GM21447 (cell line): ENCODE results near the gene MAPK10.

ENCODE experiments used
- ATAC-seq: cut with Tn5 transposase; IDR thresholded peaks from one replicate; pipeline ENCODE4 v1.9.1; 2021; ENCODE audit not compliant: unreplicated experiment

The MAPK10 gene

DNA sequence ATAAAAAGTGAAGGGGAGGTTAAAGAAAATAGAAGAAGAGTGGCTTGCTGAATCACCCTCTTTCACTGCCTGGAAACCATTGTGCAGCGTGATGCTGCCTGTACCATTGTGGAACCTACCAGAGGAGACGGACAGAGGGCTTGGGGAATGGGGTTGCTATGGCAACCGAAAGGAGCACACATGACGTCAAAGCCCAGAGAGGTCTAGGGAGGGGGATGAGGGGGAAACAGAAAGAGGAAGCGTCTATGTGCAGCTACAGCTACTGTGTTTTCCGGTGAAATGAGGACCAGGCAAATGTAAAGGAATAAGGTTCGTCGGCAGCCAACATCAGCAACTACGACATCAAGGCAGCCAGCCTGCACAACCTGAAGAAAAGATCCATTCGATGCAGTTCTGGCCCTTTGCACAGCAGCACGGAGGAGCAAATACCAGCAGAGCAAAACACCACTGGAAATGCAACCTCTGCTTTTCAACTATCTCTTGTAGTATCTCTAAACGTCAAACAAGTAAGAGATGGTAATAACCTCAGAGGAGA is at the start of gene MAPK10:
MAPK10 (minus strand) TSS at position 110 of the 535 bp plus-strand sequence.
- peak; percentile 99 for ATAC-seq

DNA sequence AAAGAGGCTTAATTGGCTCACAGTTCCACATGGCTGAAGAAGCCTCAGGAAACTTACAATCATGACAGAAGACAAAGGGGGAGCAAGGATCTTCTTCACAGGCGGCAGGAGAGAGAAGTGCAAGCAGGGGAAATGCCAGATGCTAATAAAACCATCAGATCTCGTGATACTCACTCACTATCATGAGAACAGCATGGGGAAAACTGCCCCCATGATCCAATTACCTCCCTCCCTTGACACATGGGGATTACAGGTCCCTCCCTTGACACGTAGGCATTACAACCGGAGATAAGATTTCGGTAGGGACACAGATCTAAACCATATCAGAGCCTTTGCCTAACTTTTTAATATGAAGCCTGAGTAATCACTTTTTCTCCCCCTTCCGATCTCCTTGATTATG is 43.7 kb upstream of the MAPK10 start:
- ATAC-seq = no peak

DNA sequence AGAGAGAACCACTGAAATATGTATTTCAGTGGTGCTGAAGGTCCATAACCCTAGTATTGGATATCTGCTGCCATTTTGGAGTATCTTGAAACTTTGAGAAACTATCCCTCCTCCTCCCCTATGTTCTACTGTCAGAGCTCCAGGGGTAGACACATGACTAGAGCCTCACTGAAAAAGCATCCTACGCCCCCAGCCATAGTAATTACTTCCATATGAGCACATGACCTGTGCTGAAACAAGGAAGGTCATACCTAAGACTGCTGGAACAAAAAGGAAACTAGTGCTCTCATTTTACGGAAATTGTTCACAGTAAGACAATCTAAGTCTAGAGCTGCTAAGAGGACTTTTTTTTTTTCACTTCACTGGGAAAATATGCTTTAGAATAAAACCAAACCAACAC is 42.0 kb upstream of the MAPK10 start:
- ATAC-seq = no peak

DNA sequence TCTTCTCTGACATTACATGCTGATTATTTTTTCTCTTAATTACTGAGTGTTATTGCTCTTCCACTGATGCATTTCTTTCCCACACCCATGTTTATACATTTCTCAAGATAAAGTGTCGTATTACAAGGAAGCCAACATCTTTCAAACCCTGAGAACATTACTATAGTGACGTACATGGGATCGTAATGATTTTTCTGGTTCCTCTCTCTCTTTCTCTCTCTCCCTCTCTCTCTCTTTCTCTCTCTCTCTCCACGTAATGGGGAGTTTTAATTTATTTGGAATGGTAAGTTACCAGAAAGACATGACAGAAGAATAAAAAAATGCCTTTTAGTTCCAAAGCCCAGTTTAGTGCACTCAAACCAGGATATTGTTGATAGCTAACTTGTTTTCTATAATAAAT is 40.4 kb upstream of the MAPK10 start:
- ATAC-seq = no peak

DNA sequence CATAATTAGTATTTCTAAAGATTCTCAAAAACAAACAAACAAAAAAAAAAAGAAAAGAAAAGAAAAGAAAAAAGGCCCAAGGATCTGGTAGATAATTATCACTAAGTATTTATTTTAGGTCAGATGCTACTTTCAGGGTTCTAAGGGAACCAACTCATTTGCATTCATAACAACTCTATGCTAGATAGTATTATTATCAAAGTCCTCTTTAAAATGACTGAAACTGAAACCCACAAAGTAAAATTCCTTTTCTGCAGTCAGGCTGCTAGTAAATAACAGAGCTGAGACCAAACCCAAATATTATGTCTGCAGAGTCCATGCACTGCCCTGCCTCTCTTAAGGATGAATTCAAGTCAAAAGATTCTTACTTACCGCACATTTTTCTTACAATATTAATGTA is 38.3 kb upstream of the MAPK10 start:
- ATAC-seq = peak; percentile 87

DNA sequence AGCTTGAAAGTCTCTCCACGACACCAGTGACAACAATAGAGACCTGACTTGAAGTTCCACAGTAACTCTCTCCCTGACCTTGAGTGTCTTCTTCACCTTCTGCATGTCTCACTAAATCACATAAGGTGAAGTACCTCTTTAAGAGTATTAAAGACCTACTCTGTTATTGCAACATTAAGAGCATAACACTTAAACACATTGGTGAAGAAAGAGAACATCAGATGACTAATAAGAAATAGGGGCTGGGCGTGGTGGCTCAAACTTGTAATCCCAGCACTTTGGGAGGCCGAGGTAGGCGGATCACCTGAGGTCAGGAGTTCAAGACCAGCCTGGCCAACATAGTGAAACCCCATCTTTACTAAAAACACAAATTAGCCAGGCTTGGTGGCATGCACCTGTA is 33.9 kb upstream of the MAPK10 start:
- ATAC-seq = no peak

DNA sequence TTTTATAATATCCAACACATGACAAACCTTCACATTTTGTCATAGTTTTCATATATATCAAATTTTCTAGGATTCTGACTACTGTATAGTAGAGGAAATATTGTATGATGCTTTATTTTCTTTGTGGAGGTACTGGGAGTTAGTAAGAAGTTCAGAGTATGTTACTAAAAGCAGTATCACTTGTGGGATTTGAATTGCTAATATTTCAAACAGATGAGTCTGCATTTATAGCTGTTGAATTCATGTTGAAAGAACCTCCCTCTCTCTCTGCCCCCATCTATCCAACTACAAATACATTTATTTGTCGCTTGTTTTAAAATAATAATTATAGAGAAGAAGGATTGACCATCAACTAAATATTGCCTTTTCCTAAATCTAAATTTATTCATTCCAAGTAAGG is 29.8 kb upstream of the MAPK10 start:
- no peak for ATAC-seq

DNA sequence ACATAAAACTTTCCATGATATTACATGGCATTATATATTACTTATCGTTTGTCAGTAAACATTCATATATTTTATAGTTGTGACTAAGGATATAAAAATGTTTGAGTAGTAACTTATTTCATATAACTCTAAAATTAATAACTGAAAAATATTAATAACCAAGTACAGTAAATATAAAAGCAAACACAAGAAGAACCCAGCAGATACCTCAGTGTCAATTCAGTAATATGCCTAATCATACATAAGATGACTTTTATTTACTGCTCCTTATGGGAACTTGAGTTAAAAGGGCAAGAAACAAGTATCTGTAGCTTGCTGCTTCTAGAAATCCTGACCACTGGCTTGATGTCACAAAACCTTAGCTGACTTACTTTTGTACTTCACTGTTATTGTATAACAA is 28.4 kb upstream of the MAPK10 start:
- ATAC-seq = no peak

DNA sequence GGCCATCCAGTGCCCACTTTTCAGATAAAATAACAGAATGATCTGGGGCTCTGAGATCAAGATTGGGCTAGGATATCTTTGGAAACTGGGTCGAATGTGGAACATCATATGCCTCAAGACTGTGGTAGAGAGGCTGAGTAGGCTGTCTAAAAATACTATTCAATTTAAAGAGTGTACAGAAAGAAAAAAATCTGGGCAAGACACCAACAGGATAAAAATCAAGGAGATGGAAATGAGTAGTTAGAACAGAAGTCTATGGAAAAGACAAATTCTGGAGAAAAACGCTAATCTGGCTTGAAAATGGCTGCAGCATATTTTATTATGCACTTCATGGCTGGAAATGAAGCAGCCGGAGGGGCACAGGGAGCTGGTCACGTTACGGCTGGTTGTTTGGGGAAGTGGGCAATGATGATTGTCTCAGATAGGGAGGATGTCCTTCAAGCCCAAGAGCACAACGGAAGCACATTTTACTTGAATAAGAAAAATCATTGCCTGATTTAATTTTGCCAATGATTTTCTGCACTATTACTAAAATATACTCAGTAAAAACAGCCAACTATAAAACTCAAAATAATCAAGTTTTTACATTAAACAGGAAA is 27.1 kb upstream of the MAPK10 start:
- ATAC-seq = no peak

DNA sequence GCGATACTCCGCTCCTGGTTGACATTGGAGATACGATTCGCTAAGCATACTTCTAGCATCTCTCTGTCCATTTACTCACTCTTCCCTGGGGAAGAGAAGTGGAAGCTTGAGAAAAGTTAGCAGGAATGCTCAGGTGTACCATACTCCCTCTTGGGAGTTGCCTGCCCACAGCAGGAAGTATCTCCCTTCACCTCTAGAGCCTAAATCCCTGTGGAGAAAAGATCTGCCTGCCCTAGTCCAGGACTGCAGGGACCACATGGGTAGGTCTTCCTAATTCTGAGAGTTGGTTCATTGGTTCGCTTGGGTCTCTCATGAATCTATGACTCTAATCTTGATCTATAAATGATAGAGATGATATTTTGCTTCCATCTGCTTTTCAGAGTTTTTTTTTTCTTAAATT is 26.3 kb upstream of the MAPK10 start:
- no peak for ATAC-seq

DNA sequence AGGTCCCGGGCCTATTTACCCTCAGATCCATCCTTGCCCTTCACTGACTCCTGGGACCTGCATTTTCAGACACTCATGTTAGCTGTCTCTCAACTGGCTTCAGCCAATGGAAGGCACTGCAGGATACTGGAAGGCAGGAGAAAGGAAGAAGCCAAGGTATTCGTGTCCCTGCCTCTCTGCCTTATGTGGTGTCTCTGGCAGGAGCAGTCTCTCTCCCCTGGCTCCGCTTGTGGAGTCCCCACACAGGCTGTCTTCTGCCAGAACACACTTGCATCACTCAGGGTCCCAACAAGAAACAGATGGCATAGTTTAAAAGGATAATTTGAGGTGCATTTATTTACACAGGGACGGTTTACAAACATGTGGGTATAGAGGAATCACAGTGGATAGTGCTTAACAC is 21.6 kb upstream of the MAPK10 start:
- no peak for ATAC-seq

DNA sequence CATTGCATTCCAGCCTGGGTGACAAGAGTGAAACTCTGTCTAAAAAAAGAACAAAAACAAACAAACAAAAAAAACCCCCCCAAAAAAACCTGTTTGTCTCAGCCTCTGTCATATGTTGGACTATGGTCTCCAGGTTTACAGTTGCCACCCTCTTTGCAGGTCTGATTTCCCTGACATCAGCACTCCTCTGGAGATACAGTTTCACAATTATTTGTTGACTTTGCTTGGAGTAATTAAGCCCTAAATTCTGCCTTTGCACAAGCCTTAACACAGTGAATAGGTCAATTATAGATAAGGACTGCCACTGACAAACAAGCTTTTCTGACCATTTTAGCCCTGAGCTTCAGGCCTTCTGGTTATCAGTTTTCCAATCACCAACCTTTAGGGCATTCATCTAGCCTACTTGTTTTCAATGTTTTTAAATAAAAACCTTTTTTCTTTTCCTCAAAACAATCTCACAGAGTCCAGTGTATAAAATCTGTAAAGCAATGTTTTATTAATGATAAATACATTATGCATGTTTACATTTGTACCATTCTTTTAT is 20.4 kb upstream of the MAPK10 start:
- no peak for ATAC-seq

DNA sequence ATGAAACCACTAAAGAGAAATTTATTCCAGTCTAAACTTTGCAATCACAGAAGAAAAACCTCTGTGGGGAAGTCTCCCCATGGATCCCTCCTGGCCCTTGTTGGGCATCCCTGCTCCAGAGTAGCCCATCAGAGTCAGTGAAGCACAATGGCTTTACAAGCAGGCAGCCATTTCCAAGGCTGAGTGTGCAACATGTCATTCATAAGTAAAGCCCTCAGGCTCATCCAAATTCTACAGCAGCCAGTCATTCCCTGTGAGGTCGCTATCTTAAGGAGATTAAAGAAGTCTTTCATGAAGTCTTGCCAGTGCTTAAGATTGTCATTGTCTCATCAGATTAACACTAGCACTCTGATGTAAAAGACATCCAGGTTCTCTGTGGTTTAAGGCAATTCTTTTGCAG is 17.0 kb upstream of the MAPK10 start:
- ATAC-seq = no peak

DNA sequence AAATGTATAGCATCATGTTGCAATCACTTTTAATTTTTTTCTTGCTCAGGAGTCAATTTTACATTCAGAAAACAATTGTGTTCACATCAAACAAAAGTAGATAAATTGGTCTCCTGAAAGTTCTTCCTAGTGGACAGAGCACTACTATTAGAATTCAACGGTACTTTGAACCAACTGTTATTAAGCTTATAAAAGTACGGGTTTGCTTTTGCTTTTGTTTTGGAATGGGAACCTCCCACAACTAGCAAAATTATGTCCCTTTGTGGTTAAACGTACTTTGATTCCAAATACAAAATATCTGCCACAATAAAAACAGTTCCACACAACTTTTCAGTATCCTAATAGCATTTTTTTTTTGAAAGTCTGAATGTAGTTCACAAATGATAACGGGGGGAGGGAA is 8.6 kb upstream of the MAPK10 start:
- ATAC-seq = no peak

DNA sequence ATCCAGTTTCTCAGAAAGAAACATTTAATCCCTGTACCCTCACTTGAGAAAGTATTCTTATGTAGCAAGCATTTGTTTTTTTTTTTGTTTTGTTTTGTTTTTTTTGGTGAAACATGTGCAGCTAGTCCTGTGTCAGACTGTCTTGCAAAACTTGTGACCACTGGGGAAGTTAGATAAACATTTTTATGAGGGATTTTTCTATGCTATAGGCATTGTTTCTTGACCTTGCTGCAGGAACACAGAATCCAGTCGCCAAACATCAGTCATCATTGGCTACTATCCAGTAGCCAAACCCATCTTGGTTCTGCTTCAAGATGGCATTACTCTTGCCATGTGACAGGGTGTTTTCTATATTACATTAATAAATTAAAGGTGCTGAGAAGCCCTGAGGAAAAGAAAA is 7.7 kb upstream of the MAPK10 start:
- ATAC-seq = no peak

DNA sequence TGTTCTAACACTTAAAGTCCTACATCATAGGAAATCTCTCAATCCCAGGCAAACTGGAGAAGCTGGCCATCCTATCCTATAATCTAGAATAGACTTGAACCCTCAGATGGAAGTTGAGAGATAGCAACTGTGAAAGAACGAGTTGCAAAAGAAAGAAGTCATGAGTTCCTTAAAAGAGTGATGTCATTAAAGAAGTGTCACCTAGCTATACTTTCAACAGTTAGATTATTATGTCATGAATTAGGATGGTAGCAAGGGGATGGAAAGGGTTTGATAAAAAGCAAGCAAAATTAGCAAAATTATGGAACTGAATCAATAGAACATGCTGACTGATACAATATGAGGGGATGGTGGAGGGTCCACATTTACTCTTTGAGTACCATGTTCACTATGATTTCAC is 7.1 kb upstream of the MAPK10 start:
- ATAC-seq = no peak

DNA sequence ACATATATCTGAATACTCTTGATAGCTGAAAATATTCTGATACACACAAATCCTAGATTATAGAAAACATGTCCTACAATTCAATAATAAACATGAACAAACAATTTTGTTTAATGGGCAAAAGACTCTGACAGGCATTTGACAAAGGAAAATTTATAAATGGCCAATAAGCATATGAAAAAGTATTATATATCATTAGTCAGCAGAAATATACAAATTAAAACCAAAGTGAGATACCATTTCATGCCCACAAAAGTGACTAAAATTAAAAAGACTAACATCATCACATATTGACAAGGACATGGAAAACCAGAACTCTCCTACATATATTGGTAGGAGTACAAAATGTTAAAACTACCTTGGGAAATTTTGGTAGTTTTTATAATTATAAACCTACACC is 2.7 kb upstream of the MAPK10 start:
- no peak for ATAC-seq

DNA sequence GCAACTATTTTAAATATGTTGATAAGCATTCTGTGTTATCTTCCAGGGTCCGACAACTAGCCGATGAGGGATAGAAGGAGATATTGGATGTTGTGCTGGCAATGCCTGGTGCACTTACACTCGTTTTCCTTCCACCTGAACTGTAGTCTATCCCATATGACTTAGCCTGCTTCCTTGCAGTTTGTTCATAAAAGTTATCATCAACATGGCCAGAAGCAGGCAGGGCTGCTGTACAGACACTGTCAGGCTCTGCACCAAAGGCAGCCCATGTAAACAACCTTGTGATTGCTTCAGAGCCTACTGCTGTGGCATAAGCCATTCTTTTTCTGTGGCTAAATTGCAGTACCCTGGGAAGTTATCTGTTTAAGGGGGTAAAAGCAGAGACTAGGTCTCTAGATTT is 1.6 kb downstream of the MAPK10 start:
- no peak for ATAC-seq

DNA sequence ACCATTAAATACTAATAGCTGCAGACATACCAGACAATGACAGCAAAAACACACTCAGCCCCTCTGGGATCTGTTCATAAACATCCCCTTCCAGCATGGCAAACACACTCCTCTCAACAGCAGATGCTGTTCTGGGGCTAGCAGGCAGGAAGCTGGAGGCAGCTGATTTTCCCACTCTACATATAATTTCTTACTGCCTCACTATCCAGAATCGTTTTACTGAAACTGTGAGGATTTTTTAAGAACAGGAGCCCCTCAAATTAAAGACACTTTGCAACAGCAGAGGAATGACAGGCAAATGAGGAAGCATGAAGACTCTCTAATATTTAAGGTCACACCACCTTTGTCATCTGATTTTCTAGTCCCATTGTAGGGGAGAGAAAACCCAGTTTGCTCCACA is 2.2 kb downstream of the MAPK10 start:
- no peak for ATAC-seq

DNA sequence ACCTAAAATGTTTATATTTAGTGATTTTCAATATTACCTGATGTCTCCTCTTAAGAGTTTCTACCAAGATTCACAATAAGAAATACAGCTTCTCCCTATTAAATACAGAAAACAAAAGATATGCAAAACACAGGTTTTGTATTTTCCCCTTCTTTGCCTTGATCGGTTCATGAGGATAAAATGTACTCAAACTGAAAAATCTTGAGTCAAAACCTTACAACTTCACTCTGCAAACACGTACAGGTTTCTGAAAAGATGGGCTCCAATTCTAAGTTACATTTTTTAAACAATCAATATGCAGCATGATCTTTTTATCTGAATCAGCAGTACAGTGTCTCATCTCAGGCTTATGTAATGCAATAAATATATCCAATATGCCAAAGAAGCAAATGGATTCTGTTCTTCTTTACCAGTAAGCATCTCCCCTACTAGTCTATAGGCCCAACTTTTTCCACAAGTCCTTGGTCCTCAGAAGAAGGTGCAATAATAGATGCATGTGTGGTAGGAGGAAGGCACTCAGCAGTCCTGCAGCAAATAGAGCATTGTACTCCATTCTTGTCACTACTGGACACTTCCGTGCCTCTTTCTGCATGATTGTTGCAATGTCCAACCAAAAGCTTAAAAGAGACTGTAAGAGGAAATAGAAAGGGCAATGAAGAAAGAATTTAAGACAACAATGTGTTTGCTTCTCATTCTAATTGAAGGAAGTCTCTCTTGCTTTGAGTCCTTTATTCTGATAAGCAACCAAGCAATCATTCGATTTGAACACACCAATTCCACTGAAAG is 3.2 kb downstream of the MAPK10 start:
- no peak for ATAC-seq

DNA sequence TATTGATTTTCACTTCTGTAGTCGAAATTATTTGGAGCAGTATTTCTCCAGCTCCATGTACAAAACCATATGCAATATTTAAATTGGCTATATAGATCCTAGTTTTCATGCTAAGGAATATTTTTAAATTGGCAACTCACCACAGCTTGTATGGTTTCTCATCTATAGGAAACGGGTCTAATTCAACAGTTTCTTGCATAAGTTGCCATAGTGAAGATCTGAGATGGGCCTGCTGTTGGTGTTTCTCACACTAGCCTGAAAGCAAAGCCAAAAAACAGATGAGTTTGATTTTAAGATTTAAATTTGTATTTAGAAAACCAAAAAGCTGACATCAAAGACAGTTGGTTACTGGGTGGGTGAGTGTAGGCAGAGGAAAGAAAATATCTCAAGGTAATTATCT is 5.5 kb downstream of the MAPK10 start:
- no peak for ATAC-seq

DNA sequence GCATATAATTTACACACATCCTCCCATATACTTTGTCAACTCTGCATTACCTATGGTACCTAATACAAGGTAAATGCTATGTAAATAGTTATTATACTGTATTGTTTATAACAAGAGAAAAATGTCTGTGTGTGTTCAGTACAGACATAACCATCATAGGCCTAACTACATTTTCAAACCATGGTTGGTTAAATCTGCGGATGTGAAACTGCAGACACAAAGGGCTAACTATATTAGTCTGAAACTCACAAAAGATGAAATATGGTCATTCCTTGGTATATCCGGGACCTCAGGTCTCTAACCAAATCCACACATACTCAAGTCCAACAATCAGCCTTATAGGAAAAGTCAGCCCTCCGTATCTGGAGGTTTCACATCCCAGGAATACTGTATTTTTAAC is 13.5 kb downstream of the MAPK10 start:
- no peak for ATAC-seq
